Prostate gland (tissue), 2 donors: ENCODE measurements around the gene ADGRG1.

ENCODE experiments used
- CTCF ChIP-seq, 4 experiments: fragments of 200-600 bp in 2 of 4; fragments of 450-650 bp in 2 of 4; sonication (generic) in 2 of 4; IDR thresholded peaks; 1 replicate in 3 of 4; 2 replicates in 1 of 4; pipeline ENCODE4 v1.5.1; 2016 to 2019; ENCODE audit warnings: antibody characterized with exemption in 4 of 4, mild to moderate bottlenecking in 2 of 4, moderate library complexity in 2 of 4
- POLR2A ChIP-seq: fragments of 450-650 bp; IDR thresholded peaks from one replicate; pipeline ENCODE4 v1.6.1; 2016; ENCODE audit warnings: antibody characterized with exemption, mild to moderate bottlenecking

DNA sequence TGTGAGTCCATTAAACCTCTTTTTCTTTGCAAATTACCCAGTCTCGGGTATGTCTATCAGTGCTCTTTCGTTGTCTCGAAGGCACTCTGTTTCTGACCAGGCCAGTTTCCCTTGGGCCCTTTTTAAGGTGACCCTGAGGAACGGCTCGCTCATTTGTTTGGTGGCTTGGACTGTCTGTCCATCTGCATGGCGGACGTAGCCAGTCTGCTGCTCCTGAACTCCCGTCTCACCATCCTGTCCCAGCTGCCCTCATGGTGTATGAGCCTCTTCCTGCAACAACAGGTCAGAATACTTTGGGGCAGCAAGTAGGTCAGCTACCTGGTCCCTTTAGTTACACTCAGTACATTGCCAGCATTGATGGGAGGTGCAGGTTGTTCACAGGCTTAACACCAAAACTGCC, 85.2 kb downstream of the ADGRG1 start:
- TF ChIP-seq POLR2A (no peak), CTCF (IDR thresholded peaks at IDR 0.05) (no peak)
